NCI-H146 (cell line): ENCODE measurements around the gene RAB11B.
"Not testable (repeated sequence)": the region's sequence is repeated elsewhere in the genome, so short reads cannot be mapped to it uniquely, and the experiment has no call there.

Experiments used
- DNase-seq: peaks from one replicate; lab custom pipeline; 2025; lab: John Stamatoyannopoulos, UW

The RAB11B gene

GRCh38 chr19:8393871-8394250 is 3.7 kb downstream of the RAB11B start:
- DNase-seq: no peak

DNA sequence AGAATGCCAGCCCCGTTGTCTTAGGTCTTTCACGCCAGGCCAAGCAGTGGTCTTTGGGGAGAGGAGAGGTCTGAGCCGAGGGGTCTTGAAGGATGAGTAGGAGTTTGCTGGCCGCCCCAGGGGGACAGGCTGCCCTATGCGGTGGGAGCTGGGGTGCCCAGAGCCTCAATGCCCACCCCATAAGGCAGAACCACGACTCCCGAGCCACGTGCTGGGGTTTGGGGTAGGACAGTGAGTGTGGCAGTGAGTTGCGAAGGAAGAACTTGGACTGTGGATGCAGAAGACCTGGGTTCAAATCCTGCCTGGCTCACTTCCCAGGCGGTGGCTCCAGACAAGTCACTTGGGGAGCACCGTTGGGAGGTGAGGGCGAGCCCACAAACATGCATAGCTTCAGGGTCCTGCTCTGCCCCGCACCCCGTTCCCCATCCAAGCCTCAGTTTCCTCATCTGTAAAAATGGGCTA is 5.5 kb downstream of the RAB11B start:
- no peak for DNase-seq

GRCh38 chr19:8396185-8396562 is 6.0 kb downstream of the RAB11B start:
- no peak for DNase-seq

DNA sequence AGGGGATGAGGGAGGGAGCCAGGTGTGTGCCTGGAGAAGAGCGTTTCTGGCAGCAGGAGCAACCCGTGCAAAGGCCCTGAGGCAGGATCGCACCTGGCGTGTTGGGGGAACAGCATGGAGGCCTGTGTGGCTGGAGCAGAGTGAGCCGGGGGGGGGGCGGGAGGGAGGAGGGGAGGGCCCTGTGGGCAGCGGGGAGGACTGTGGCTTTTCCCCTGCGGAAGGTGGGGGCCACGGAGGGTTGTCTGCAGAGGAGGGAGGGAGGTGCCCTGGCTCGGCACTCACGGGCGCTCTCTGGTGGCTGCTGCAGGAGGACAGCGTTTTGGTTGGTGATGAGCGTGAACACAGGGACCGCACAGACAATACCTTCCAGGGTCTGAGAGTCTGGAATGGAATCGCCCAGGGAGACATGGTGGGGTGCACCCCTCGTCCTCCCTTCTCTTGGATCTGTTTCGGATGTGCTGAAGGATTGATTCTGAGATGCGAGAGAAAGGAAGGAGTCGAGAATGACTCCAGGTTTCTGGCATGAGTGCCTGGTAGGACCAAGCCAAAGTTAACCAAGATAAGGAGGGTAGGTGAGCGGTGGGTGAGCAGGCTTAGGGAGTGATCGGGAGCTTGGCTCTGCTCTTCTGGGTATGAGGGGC is 6.5 kb downstream of the RAB11B start:
- DNase-seq: no peak

DNA sequence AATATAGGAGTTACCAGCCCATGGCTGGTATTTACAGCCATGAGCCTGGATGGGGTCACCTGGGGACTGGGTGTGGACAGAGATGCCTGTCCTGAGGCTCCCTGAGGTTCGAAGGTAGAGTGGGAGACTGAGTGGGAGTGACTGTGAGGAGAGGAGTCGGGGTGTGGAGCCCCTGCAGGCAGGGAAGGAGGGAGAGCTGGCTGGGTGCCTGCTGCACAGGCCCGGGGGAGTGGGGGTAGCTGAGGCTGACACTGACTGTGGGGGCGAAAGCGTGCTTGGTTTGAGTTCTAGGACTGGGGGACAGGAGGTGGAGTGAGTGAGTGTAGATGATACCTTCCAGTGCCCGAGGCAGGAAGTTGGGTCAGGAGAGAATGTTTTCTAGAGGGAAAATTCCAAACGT is 7.1 kb downstream of the RAB11B start:
- DNase-seq: no peak

GRCh38 chr19:8397746-8398310 is 7.7 kb downstream of the RAB11B start:
- no peak for DNase-seq

DNA sequence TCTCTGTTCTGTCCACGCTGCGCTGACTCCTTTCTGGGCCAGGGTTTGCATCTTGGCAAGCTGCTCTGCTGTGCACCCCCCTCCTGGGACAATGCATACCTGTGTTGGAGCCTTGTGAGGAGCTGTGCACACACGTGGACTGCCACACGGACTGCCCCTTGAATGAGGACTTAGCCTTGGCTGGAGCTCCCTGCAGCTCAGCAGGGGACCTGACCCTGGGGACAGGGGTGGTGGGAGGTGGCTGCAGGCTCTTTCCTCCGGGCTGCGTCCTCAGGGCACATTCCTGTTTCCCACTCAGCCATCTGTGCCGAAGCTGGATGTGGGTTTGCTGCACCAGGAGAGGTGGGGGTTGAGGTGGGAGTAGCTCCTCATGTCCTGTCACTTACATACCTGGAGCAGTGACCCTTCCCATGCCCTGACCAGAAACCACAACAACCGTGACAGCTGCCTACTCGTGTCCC is 8.2 kb downstream of the RAB11B start:
- no peak for DNase-seq

- DNase-seq: no peak
Measured at GRCh38 chr19:8399681-8400188, 9.6 kb downstream of the RAB11B start.

GRCh38 chr19:8401981-8402411 is 11.8 kb downstream of the RAB11B start:
- no peak for DNase-seq

- no peak for DNase-seq
Measured at GRCh38 chr19:8403098-8403819, 13.1 kb downstream of the RAB11B start.

DNA sequence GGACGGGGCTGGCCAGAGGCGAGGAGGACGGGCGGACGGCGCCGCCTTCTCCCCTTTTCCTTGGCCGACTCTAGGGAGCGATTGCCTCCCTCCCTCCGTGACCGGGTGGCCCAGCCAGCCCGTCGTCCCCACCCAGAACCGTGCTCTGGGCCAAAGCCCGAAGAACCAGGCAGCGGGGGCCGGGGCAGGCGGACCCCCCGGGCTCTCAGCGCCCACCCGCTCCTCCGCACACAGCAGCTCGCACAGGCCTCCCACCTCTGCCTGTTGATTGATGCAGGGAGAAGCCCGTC is 13.6 kb downstream of the RAB11B start:
- no peak for DNase-seq

DNA sequence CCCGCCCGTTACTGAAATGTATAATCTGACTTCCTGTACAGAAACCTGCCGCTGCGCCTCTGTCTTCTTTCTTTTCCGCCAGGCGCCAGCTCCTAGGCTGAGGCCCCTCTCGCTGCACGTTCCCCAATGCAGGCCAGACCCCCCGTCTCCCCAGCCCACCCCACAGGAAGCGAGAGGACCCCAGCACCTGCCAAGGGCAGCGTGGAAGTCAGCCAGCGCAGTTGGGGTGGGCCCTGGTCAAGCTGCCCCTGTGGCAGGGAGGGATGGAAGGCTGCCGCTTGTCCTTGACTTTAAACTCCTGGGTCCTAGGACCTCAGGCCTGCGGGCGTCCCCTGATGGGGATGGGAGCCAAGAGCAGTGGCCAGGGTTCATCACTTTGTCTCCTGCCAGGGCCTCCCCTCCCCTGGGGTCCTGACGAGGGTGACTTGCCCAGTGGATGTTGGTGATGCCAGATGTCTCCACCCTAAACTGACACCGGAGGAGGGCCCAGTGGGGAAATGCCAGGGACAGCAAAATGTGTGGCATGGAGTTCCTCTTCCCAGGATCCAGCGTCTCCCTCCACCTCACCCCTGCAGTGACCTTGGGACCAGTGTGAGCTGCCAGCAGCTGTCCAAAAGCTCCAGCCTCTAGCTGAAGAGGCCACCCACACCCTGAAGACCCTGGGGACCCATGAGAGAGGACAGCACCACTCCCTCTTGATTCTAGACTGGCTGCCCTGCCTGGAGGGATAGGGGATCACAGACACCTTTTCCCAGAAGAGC is 14.4 kb downstream of the RAB11B start:
- DNase-seq: no peak

DNA sequence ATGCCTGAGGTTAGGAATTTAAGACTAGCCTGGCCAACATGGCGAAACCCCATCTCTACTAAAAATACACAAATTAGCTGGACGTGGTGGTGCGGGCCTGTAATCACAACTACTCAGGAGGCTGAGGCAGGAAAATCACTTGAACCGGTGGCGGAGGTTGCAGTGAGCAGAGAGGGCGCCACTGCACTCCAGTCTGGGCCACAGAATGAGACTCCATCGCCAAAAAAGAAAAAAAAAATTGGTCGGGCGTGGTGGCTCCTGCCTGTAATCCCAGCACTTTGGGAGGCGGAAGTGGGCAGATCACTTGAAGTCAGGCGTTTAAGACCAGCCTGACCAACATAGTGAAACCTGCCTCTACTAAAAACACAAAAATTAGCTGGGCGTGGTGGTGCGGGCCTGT is 20.6 kb downstream of the RAB11B start:
- not testable (repeated sequence) for DNase-seq

DNA sequence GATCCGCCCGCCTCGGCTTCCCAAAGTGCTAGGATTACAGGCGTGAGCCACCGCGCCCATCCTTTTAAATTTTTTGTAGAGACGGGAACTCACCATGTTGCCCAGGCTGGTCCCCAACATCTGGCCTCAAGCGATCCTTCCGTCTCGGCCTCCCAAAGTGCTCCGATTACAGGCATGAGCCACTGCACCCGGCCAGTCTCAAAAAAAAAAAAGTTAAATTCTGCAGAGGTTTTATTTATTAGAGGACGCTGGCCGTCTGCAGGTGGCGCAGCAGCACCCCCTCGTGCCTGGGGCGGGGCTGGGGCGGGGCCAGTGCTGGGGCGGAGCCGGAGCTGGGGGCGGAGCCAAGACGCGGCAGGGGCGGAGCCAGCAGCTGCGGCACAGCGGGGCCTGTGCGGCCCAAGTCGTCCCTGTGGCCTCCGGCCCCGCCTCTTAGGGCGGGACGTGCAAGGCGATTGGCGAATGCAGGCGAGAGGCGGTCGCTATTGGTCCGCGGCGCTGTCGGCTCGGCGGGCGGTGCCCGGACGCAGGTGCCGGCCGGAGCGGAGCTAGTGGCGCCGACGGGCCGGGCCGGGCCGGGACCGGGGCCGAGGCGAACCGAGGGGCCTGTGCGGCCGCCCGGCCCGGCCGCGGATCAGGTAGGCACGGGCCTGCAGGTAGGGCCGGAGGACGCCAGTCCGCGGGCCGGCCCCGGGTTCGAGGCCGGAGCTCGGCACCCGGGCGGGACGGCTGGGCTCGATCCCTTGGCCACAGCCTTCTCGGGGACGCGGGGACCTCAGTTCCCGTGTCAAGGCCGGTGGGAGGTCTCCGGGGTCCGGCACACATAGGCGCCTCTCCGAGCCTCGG is 22.8 kb downstream of the RAB11B start, which contains the start of gene MARCHF2:
MARCHF2 (plus strand) TSS at position 523 of the 846 bp plus-strand sequence. CDS start 8,536 bp downstream, outside the sequence.
- peak; percentile 91 for DNase-seq

DNA sequence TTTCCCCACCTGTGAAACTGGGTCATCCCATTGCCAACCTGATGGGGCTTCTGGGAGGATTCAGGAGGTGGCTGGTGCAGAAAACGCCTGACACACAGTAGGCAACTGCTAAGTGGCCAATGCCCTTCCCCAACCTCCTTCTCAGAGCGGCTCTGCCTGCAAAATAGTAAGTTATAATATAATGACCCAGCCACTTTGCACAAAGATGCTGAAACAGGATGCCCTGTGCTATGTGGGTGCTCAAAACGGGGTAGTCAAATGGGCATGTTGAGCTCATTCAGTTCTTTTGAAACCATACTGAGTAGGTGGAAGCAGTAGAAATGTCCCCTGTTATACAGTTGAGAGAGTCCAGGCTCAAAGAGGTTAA is 23.5 kb downstream of the RAB11B start:
- no peak for DNase-seq

GRCh38 chr19:8416796-8417195 is 26.6 kb downstream of the RAB11B start:
- no peak for DNase-seq

DNA sequence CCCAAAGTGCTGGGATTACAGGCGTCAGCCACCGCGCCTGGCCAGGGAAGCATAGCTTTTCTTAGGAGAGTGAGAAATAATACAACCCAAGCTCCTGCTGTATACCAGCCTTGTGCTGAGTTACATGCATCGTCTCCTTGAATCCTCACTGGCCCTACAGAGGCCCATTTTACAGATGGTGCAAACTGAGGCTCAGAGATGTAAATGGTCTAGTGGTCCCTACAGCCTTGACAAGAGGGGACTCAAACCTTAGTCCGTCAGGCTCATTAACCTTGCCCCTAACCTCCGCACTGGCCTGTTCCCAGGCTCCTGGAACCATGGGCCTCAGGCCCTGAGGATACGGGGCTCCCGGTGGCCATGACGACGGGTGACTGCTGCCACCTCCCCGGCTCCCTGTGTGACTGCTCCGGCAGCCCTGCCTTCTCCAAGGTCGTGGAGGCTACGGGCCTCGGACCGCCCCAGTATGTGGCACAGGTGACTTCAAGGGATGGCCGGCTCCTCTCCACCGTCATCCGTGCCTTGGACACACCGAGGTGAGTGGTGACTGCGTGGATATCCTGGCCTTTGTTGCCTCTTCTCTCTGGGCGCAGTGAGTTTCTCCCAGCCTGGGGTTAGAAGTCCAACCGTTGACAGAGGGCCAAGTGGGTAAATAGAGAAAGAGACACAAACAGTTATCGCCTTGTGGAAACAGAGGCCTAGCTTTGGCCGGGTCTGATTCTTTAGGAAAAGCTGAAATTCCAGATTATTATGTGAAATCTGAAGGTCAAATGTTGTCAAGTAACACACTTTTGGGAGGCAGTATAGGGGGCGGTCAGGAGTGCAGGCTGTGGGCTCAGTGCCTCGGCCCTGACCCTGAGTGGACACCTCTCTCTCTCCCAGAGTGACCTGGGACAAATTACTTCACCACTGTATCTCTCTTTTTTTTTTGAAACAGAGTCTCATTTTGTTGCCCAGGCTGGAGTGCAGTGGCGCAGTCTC is 31.6 kb downstream of the RAB11B start:
- DNase-seq: no peak

DNA sequence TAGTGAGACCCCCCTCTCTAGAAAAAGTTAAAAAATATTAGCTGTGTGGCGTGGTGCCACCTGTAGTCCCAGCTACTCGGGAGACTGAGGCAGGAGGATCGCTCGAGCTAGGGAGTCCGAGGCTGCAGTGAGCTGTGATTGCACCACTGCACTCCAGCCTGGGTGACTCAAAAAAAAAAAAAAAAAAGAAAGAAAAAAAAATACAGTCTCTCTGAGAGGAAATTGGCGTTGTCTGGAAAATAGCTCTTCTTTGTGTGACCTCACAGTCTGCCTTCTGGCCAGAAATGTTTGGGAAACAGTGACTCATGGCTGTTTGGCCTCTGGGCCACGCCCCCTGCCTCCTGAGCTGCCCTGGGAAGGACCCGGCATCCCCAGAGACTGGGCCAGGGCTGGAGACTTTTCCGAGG is 33.7 kb downstream of the RAB11B start:
- peak; percentile 34 for DNase-seq

- DNase-seq: not testable (repeated sequence)
Measured at GRCh38 chr19:8425331-8425730, 35.2 kb downstream of the RAB11B start.

GRCh38 chr19:8426283-8426682 is 36.1 kb downstream of the RAB11B start:
- DNase-seq: no peak
